Right lobe of liver (tissue), 6 donors: Measurements from ENCODE around the gene CHD2. TPM values are rescaled to one million over a fixed set of nuclear protein-coding genes. Genes with fewer than 3 reads are reported as not detected.
A peak's percentile ranks its signal among the peaks of the same experiment; 100 is the strongest.

Experiments used
- ATAC-seq, 4 donors: fragments of 200-7000 bp; cut with Tn5 transposase; one replicate each; pipeline ENCODE4 v1.9.1; 2020; ENCODE audit warnings: mild to moderate bottlenecking in 4 of 4, moderate library complexity in 4 of 4
- DNase-seq, 3 donors: peaks; one replicate each; pipeline ENCODE4 v3.0.0-alpha.2; 2020
- H3K27ac ChIP-seq, 3 donors: fragments of 200-600 bp; one replicate each; pipeline ENCODE4 v1.8.0; 2022
- H3K27me3 ChIP-seq, 2 donors: fragments of 200-600 bp; one replicate each; pipeline ENCODE4 v1.8.0; 2022
- H3K36me3 ChIP-seq, 4 donors: fragments of 200-600 bp; sonication (generic) in 1 of 4; one replicate each; pipeline versions ENCODE4 v1.5.1 to v1.8.0; 2017 to 2022; ENCODE audit warnings: control low read depth in 1 of 4
- H3K4me1 ChIP-seq, 4 donors: fragments of 200-600 bp; sonication (generic) in 1 of 4; one replicate each; pipeline versions ENCODE4 v1.5.1 to v1.8.0; 2017 to 2022; ENCODE audit warnings: control low read depth in 1 of 4
- H3K4me3 ChIP-seq, 3 donors: fragments of 200-600 bp; one replicate each; pipeline ENCODE4 v1.8.0; 2022
- H3K9me3 ChIP-seq, 4 donors: fragments of 200-600 bp; sonication (generic) in 1 of 4; one replicate each; pipeline versions ENCODE4 v1.5.1 to v1.8.0; 2017 to 2022; ENCODE audit warnings: control low read depth in 1 of 4
- CTCF ChIP-seq, 4 donors: fragments of 200-600 bp in 3 of 4; fragments of 450-650 bp in 1 of 4; IDR thresholded peaks; one replicate each; pipeline versions ENCODE4 v1.5.1 to v1.8.0; 2016 to 2022; ENCODE audit warnings: antibody characterized with exemption in 4 of 4, mild to moderate bottlenecking in 2 of 4
- POLR2A ChIP-seq: fragments of 450-650 bp; IDR thresholded peaks from one replicate; pipeline ENCODE4 v1.6.1; 2017; ENCODE audit warnings: antibody characterized with exemption, mild to moderate bottlenecking
- WGBS: methylation state at CpG from one replicate; pipeline ENCODE4 v1.1.6; 2018; ENCODE audit warnings: low coverage, low lambda C conversion rate; ENCODE audit not compliant: insufficient coverage; ENCODE audit errors: missing lambda C conversion rate; 5-methylcytosine and 5-hydroxymethylcytosine counted together
- intact Hi-C, 2 donors: fragments of 100-400 bp; cut with DNase I; formaldehyde crosslinking; loops; one replicate each; pipeline versions ENCODE4 v1.11.2 to v1.14.1; 2022
- total RNA-seq, 6 experiments: library from RNA; depleted of rRNA in 2 of 6; stranded (reverse); fragments of >200 nt in 2 of 6; fragmentation: NEBNext Ultra II Directional in 3 of 6; extraction: Animal tissue kit (Norgen Biotek cat#: 25700) in 3 of 6; gene quantifications; one replicate each; pipeline versions ENCODE4 v1.1.0 to v1.2.4, GENCODE V29; 2016 to 2023
- donor health status: DM: no; HTN: yes; CAD: no.
- donor health status: DM: no; HTN: no; CAD: no.
- donor health status: DM: no; HTN: no; CAD: no.
- donor health status: DM: no; HTN: yes; CAD: no.
- donor health status: DM: no; HTN: yes; CAD: no.

CHD2 gene
- total RNA-seq, 6 experiments from 2014 or later: 41.4 to 65.0 (median 56.6) TPM

GRCh38 chr15:93068581-93069199, 168.6 kb downstream of the CHD2 start:
- TF ChIP-seq POLR2A (no peak), CTCF (IDR thresholded peaks at IDR 0.05) (no peak)
- no peak overlapping the region for H3K4me3 ChIP-seq
- WGBS: 78% methylated on average over 5 of the region's 6 CpGs
- peaks cover 0 to 10% (median 0%) of the 10 kb centered on the region in 4 donors for H3K4me1 ChIP-seq
- no peaks in the 10 kb centered on the region for H3K36me3 ChIP-seq
- no peak overlapping the region for H3K27ac ChIP-seq
- intact Hi-C loops: no loop called here
- DNase-seq (no peak), ATAC-seq (no peak)
- H3K27me3 ChIP-seq: peaks cover 0 to 21% of the 10 kb centered on the region in 2 donors
- H3K9me3 ChIP-seq: no peaks in the 10 kb centered on the region

- no peak overlapping the region for H3K4me3 ChIP-seq
- no peak overlapping the region for H3K27ac ChIP-seq
- H3K27me3 ChIP-seq: peaks cover 0 to 21% of the 10 kb centered on the region in 2 donors
Observed at GRCh38 chr15:93070132-93070531, 170.0 kb downstream of the CHD2 start.

GRCh38 chr15:93070551-93071296, 170.6 kb downstream of the CHD2 start:
- DNase-seq: no peak
- Histone ChIP-seq H3K27me3 (peaks cover 0 to 21% of the 10 kb centered on the region in 2 donors), H3K4me3 (no peak overlapping the region), H3K27ac (no peak overlapping the region), H3K36me3 (no peaks in the 10 kb centered on the region), H3K9me3 (no peaks in the 10 kb centered on the region), H3K4me1 (peaks cover 0 to 10% (median 0%) of the 10 kb centered on the region in 4 donors)
- no peak for ATAC-seq
- 44% methylated on average over 9 of the region's 10 CpGs for WGBS
- intact Hi-C loops: no loop called here
- no peak for TF ChIP-seq CTCF (IDR thresholded peaks at IDR 0.05)
- TF ChIP-seq POLR2A: no peak

More at GRCh38 chr15:93070132-93070531, 170.0 kb downstream of the CHD2 start:
- Histone ChIP-seq H3K4me1 (peaks cover 0 to 10% (median 0%) of the 10 kb centered on the region in 4 donors), H3K9me3 (no peaks in the 10 kb centered on the region), H3K36me3 (no peaks in the 10 kb centered on the region)
- ATAC-seq: no peak
- no peak for TF ChIP-seq CTCF (IDR thresholded peaks at IDR 0.05)
- no peak for TF ChIP-seq POLR2A
- intact Hi-C loops: no loop called here
- DNase-seq: no peak
- WGBS: 66% methylated on average over 10 of the region's 10 CpGs

DNA sequence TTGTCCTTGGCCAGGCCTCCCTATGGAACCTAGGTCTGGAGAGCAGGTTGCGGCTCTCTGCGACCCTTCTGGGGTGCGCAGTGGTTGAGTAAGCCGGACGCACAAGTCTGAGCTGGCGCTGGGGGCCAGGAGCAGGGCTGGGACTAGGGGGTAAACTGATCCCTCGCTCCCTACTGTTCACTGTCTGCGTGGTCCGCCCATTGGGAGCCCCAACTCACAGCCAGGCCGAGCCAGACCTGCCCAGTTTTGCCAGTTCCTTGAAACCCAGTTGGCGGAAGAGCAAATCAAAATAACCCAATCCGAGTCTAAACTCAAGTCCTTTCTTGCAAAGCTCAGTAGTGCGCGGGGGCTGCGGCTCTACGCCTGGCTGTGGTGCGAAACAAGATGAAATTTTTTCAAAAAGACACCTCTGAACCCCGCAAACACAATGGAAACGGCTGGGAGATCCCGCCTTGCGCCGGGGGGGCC, 171.4 kb downstream of the CHD2 start:
- intact Hi-C loops: no loop called here
- no peak for DNase-seq
- no peak overlapping the region for H3K27ac ChIP-seq

More for the DNA sequence above, 171.4 kb downstream of the CHD2 start:
- H3K9me3 ChIP-seq: no peaks in the 10 kb centered on the region
- H3K36me3 ChIP-seq: no peaks in the 10 kb centered on the region
- H3K27me3 ChIP-seq: peaks cover 0 to 21% of the 10 kb centered on the region in 2 donors
- WGBS: 15% methylated on average over 13 of the region's 22 CpGs
- TF ChIP-seq POLR2A (no peak), CTCF (IDR thresholded peaks at IDR 0.05) (no peak)
- H3K4me1 ChIP-seq: peaks cover 0 to 10% (median 0%) of the 10 kb centered on the region in 4 donors
- ATAC-seq: no peak
- peak overlapping the region in 1 of 3 donors; percentile 2 for H3K4me3 ChIP-seq
